ENCODE measurements around the gene AFAP1L2. TPM values are rescaled to one million over a fixed set of nuclear protein-coding genes. Genes with fewer than 3 reads are reported as not detected.

The AFAP1L2 gene
- total RNA-seq, 1 donor from 2014 or later = 4.8 TPM

GRCh38 chr10:114256822-114257221, 147.5 kb downstream of the AFAP1L2 start:
- Histone ChIP-seq H4K20me1 (ENCODE audit: low read depth) (no peaks in the 10 kb centered on the region), H3K4me3 (no peak overlapping the region), H3K79me2 (ENCODE audit: low read depth) (no peaks in the 10 kb centered on the region), H3K4me1 (no peaks in the 10 kb centered on the region), H3K4me2 (no peak overlapping the region), H3F3A (ENCODE audit: low read depth) (no peaks in the 10 kb centered on the region), H3K27me3 (no peaks in the 10 kb centered on the region), H3K9ac (no peak overlapping the region), H3K27ac (no peak overlapping the region), H3K36me3 (no peaks in the 10 kb centered on the region), H2AFZ (replicated peaks) (no peak overlapping the region), H3K9me3 (ENCODE audit: low read depth) (no peaks in the 10 kb centered on the region)
- no peak for DNase-seq (ENCODE audit: low spot score)
- peaks cover 8% of the 10 kb centered on the region for H3K9me3 Mint-ChIP-seq
- peaks cover 16% of the 10 kb centered on the region for H3K4me1 Mint-ChIP-seq
- H3K36me3 Mint-ChIP-seq = no peaks in the 10 kb centered on the region
- peaks cover 13% of the 10 kb centered on the region for H3K27me3 Mint-ChIP-seq (ENCODE audit: insufficient read depth, low read depth)
- no peak for TF ChIP-seq EZH2phosphoT487 (IDR thresholded peaks at IDR 0.05)
- no peak for TF ChIP-seq EZH2 (IDR thresholded peaks at IDR 0.05)
- no peak for TF ChIP-seq CTCF (IDR thresholded peaks at IDR 0.05)
- no peak overlapping the region for H3K4me3 Mint-ChIP-seq
- no peak overlapping the region for H3K27ac Mint-ChIP-seq

GRCh38 chr10:114256008-114256765, 148.1 kb downstream of the AFAP1L2 start:
- no peaks in the 10 kb centered on the region for H3K9me3 ChIP-seq (ENCODE audit: low read depth)
- Mint-ChIP-seq H3K27me3 (ENCODE audit: insufficient read depth, low read depth) (peaks cover 10% of the 10 kb centered on the region), H3K4me1 (peaks cover 16% of the 10 kb centered on the region), H3K27ac (no peak overlapping the region), H3K36me3 (no peaks in the 10 kb centered on the region), H3K9me3 (peaks cover 8% of the 10 kb centered on the region), H3K4me3 (no peak overlapping the region)
- no peaks in the 10 kb centered on the region for H3K79me2 ChIP-seq (ENCODE audit: low read depth)
- H3K36me3 ChIP-seq = no peaks in the 10 kb centered on the region
- H3K27me3 ChIP-seq = no peaks in the 10 kb centered on the region
- no peak overlapping the region for H3K27ac ChIP-seq
- H3K4me3 ChIP-seq = no peak overlapping the region
- H3K4me1 ChIP-seq = no peaks in the 10 kb centered on the region
- H2AFZ ChIP-seq (replicated peaks) = no peak overlapping the region
- H3F3A ChIP-seq (ENCODE audit: low read depth) = no peaks in the 10 kb centered on the region
- H4K20me1 ChIP-seq (ENCODE audit: low read depth) = no peaks in the 10 kb centered on the region
- no peak overlapping the region for H3K9ac ChIP-seq
- no peak for TF ChIP-seq EZH2 (IDR thresholded peaks at IDR 0.05)
- no peak for TF ChIP-seq CTCF (IDR thresholded peaks at IDR 0.05)
- no peak for TF ChIP-seq EZH2phosphoT487 (IDR thresholded peaks at IDR 0.05)
- H3K4me2 ChIP-seq = no peak overlapping the region
- no peak for DNase-seq (ENCODE audit: low spot score)

- DNase-seq (ENCODE audit: low spot score) = no peak
- Histone ChIP-seq H3K36me3 (no peaks in the 10 kb centered on the region), H3K4me2 (no peak overlapping the region), H2AFZ (replicated peaks) (no peak overlapping the region), H3K27ac (no peak overlapping the region), H3K4me3 (no peak overlapping the region), H3K9me3 (ENCODE audit: low read depth) (no peaks in the 10 kb centered on the region), H4K20me1 (ENCODE audit: low read depth) (no peaks in the 10 kb centered on the region), H3F3A (ENCODE audit: low read depth) (no peaks in the 10 kb centered on the region), H3K79me2 (ENCODE audit: low read depth) (no peaks in the 10 kb centered on the region), H3K4me1 (no peaks in the 10 kb centered on the region), H3K27me3 (no peaks in the 10 kb centered on the region), H3K9ac (no peak overlapping the region)
- TF ChIP-seq CTCF (IDR thresholded peaks at IDR 0.05) (no peak), EZH2phosphoT487 (IDR thresholded peaks at IDR 0.05) (no peak), EZH2 (IDR thresholded peaks at IDR 0.05) (no peak)
- H3K4me1 Mint-ChIP-seq = peaks cover 23% of the 10 kb centered on the region
- H3K4me3 Mint-ChIP-seq = no peak overlapping the region
- H3K27ac Mint-ChIP-seq = no peak overlapping the region
- peaks cover 13% of the 10 kb centered on the region for H3K27me3 Mint-ChIP-seq (ENCODE audit: insufficient read depth, low read depth)
- H3K9me3 Mint-ChIP-seq = peaks cover 8% of the 10 kb centered on the region
- H3K36me3 Mint-ChIP-seq = no peaks in the 10 kb centered on the region
Measured at GRCh38 chr10:114255227-114255626, 149.1 kb downstream of the AFAP1L2 start.

Measured in neural progenitor cell (in vitro differentiated cells).